Loucy (cell line): Measurements from ENCODE around the gene OR1L1.

Experiments
- H2AFZ ChIP-seq: fragments of 200-600 bp; sonication (generic); 2 replicates; pipeline ENCODE4 v1.6.0; 2016; ENCODE audit warnings: antibody characterized with exemption, mild to moderate bottlenecking, low read length, moderate library complexity
- H3F3A ChIP-seq: fragments of 200-600 bp; 2 replicates; pipeline ENCODE4 v1.6.0; 2016; ENCODE audit warnings: antibody characterized with exemption, low read depth, mild to moderate bottlenecking
- H3K27me3 ChIP-seq: fragments of 200-600 bp; sonication (generic); 2 replicates; pipeline ENCODE4 v1.6.1; 2014; ENCODE audit warnings: low read length, mild to moderate bottlenecking; ENCODE audit not compliant: insufficient read depth, poor library complexity, severe bottlenecking
- H3K36me3 ChIP-seq: fragments of 200-600 bp; sonication (generic); 2 replicates; pipeline ENCODE4 v1.6.1; 2016; ENCODE audit warnings: low read length; ENCODE audit not compliant: insufficient read depth
- H3K4me1 ChIP-seq: fragments of 200-600 bp; sonication (generic); 2 replicates; pipeline ENCODE4 v1.5.1; 2014; ENCODE audit warnings: low read length, mild to moderate bottlenecking; ENCODE audit not compliant: insufficient read depth, poor library complexity, severe bottlenecking
- H3K4me2 ChIP-seq: fragments of 200-600 bp; sonication (generic); 2 replicates; pipeline ENCODE4 v1.6.0; 2014; ENCODE audit warnings: antibody characterized with exemption, low read length, low read depth, mild to moderate bottlenecking; ENCODE audit not compliant: poor library complexity, severe bottlenecking
- H3K4me3 ChIP-seq: fragments of 200-600 bp; sonication (generic); 2 replicates; pipeline ENCODE4 v1.5.1; 2014; ENCODE audit warnings: low read length, mild to moderate bottlenecking, mixed read lengths; ENCODE audit not compliant: poor library complexity, severe bottlenecking
- H3K79me2 ChIP-seq: fragments of 200-600 bp; sonication (generic); 2 replicates; pipeline ENCODE4 v1.6.1; 2014; ENCODE audit warnings: low read length; ENCODE audit not compliant: insufficient read depth
- H3K9ac ChIP-seq: fragments of 200-600 bp; sonication (generic); 2 replicates; pipeline ENCODE4 v1.6.0; 2014; ENCODE audit warnings: mild to moderate bottlenecking, low read depth, low read length, moderate library complexity; ENCODE audit not compliant: poor library complexity, severe bottlenecking
- H3K9me2 ChIP-seq: fragments of 200-600 bp; sonication (generic); replicated peaks from 2 replicates; pipeline ENCODE4 v1.6.1; 2016; ENCODE audit warnings: low read depth, low read length, mixed read lengths
- H3K9me3 ChIP-seq: fragments of 200-600 bp; sonication (generic); 2 replicates; pipeline ENCODE4 v1.6.1; 2014; ENCODE audit warnings: mild to moderate bottlenecking, antibody characterized with exemption, low read length, low read depth; ENCODE audit not compliant: insufficient read depth
- H4K20me1 ChIP-seq: fragments of 200-600 bp; sonication (generic); 2 replicates; pipeline ENCODE4 v1.6.0; 2014; ENCODE audit warnings: antibody characterized with exemption, low read length, mild to moderate bottlenecking; ENCODE audit not compliant: insufficient read depth, poor library complexity, severe bottlenecking
- EZH2phosphoT487 ChIP-seq: fragments of 200-600 bp; IDR thresholded peaks from 2 replicates; pipeline ENCODE4 v1.6.1; 2018; ENCODE audit warnings: antibody characterized with exemption, mild to moderate bottlenecking, moderate library complexity, borderline replicate concordance
- TF ChIP-seq, protein P1 (sequence below): fragments of 200-600 bp; sonication (generic); conservative IDR thresholded peaks from 2 replicates; pipeline ENCODE4 v1.5.1; 2014; ENCODE audit warnings: mild to moderate bottlenecking, antibody characterized with exemption, low read length

The OR1L1 gene

DNA sequence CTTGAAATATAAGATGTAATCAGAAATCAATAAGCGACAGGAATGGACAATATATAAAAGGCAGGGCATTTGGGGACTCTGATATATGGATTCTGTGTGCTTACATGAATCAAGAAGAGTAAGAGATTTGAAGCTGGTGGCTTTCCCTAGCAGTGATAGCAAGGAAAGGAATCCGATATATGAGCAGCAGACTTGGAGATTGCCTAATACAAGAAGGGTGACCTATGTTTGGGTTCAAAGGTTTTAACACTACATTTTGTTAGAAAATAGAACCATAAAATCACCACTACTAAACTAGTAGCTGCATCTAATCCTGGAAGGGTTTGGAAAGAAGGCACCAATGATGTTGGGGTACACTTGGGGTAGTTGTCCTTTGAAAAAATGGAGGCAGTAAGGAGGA, 11.0 kb downstream of the OR1L1 start:
- no peaks in the 10 kb centered on the region; the same call in 1 of the 2 replicates for H3K9me3 ChIP-seq
- no peaks in the 10 kb centered on the region for H3K27me3 ChIP-seq
- H3K4me1 ChIP-seq = no peaks in the 10 kb centered on the region
- H3F3A ChIP-seq = no peaks in the 10 kb centered on the region
- no peaks in the 10 kb centered on the region for H3K9me2 ChIP-seq
- H3K4me3 ChIP-seq = no peak overlapping the region
- no peak overlapping the region for H3K9ac ChIP-seq
- H3K79me2 ChIP-seq = no peaks in the 10 kb centered on the region
- no peak for TF ChIP-seq EZH2phosphoT487
- TF ChIP-seq, protein P1, sequence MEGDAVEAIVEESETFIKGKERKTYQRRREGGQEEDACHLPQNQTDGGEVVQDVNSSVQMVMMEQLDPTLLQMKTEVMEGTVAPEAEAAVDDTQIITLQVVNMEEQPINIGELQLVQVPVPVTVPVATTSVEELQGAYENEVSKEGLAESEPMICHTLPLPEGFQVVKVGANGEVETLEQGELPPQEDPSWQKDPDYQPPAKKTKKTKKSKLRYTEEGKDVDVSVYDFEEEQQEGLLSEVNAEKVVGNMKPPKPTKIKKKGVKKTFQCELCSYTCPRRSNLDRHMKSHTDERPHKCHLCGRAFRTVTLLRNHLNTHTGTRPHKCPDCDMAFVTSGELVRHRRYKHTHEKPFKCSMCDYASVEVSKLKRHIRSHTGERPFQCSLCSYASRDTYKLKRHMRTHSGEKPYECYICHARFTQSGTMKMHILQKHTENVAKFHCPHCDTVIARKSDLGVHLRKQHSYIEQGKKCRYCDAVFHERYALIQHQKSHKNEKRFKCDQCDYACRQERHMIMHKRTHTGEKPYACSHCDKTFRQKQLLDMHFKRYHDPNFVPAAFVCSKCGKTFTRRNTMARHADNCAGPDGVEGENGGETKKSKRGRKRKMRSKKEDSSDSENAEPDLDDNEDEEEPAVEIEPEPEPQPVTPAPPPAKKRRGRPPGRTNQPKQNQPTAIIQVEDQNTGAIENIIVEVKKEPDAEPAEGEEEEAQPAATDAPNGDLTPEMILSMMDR = no peak
- no peak overlapping the region for H3K4me2 ChIP-seq
- H3K36me3 ChIP-seq = no peaks in the 10 kb centered on the region
- H2AFZ ChIP-seq = no peak overlapping the region
- H4K20me1 ChIP-seq = no peaks in the 10 kb centered on the region

DNA sequence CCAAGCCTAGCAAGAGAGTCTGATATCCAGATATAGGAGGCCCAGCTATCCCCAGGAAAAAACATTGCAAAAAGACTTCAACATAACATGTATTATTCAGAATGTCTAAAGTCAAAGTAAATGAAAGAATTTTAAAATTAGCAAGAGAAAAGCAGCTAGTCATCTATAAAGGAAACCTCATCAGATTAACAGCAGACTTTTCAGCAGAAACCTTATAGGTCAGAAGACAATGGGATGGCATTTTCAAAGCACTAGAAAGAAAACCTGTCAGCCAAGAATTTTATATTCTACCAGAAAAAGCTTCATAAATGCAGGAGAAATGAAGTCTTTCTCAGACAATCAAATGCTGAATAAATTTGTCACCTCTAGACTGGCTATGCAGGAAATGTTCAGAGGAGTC, 23.3 kb downstream of the OR1L1 start:
- Histone ChIP-seq H3K9me2 (no peaks in the 10 kb centered on the region), H2AFZ (no peak overlapping the region), H3K9ac (no peak overlapping the region), H3K4me3 (no peak overlapping the region), H3K9me3 (peaks cover 7% of the 10 kb centered on the region; the same call in 1 of the 2 replicates), H3K36me3 (no peaks in the 10 kb centered on the region), H3K79me2 (no peaks in the 10 kb centered on the region), H3F3A (no peaks in the 10 kb centered on the region), H4K20me1 (no peaks in the 10 kb centered on the region), H3K27me3 (no peaks in the 10 kb centered on the region), H3K4me2 (no peak overlapping the region), H3K4me1 (no peaks in the 10 kb centered on the region)
- TF ChIP-seq, protein P1 = no peak
- no peak for TF ChIP-seq EZH2phosphoT487

DNA sequence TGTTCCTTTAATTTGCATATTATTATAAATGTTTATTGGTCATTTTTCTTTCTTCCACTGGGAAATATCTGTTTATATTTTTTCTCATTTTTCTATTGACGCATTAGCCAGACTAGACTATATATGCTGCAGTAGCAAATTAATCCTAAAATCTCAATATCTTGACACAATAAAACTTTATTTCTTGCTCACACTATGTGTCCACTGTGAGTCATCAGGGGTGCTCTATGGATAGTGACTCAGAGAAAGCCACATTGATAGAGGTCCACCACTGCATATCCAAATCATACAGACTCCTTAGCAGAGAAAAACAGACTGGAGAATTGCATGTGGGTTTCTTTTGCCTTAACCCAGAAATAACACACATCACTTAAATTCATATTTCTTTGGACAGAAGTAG, 34.2 kb downstream of the OR1L1 start:
- Histone ChIP-seq H3K9me2 (no peaks in the 10 kb centered on the region), H2AFZ (no peak overlapping the region), H3K36me3 (no peaks in the 10 kb centered on the region), H3K79me2 (no peaks in the 10 kb centered on the region), H4K20me1 (no peaks in the 10 kb centered on the region), H3K4me2 (no peak overlapping the region), H3F3A (no peaks in the 10 kb centered on the region), H3K27me3 (no peaks in the 10 kb centered on the region), H3K4me3 (no peak overlapping the region), H3K9ac (no peak overlapping the region), H3K4me1 (no peaks in the 10 kb centered on the region), H3K9me3 (0 out of 2 replicates have a peak, but pooled peaks cover 4% of the 10 kb centered on the region)
- TF ChIP-seq EZH2phosphoT487 = no peak
- TF ChIP-seq, protein P1 = no peak
